PC-9 (cell line): ENCODE results near the gene BANF2. TPM values are rescaled to one million over a fixed set of nuclear protein-coding genes. Genes with fewer than 3 reads are reported as not detected.

Experiments
- BruUV-seq: library from RNA; stranded (reverse); fragments of 400-500 nt; replicated peaks from 2 replicates; lab custom pipeline; 2021; lab: Mats Ljungman, UMichigan
- CTCF ChIA-PET: fragments of 300-600 bp; sonication (Branson Sonifier 250); formaldehyde crosslinking; loops from one replicate; lab custom pipeline; 2022; ENCODE audit warnings: antibody characterized with exemption; lab: Charles Lee
- POLR2A ChIA-PET: fragments of 300-600 bp; sonication (Branson Sonifier 250); formaldehyde crosslinking; loops from one replicate; lab custom pipeline; 2022; ENCODE audit warnings: antibody characterized with exemption; ENCODE audit not compliant: unreplicated experiment; lab: Charles Lee
- DNase-seq, 2 experiments: peaks; one replicate each; pipeline versions ENCODE4 v3.0.0 to v3.0.0-alpha.2; 2015 to 2022; ENCODE audit warnings: mixed read lengths in 1 of 2
- H2AFZ ChIP-seq: fragments of 200-600 bp; sonication (generic); 2 replicates; pipeline ENCODE4 v1.8.1; 2017; ENCODE audit warnings: antibody characterized with exemption
- H3F3A ChIP-seq: fragments of 200-600 bp; sonication (generic); 2 replicates; pipeline ENCODE4 v1.8.1; 2017; ENCODE audit warnings: antibody characterized with exemption, mild to moderate bottlenecking, low read depth; ENCODE audit not compliant: insufficient read depth
- H3K27ac ChIP-seq: fragments of 200-600 bp; sonication (generic); 2 replicates; pipeline ENCODE4 v1.6.1; 2016; ENCODE audit warnings: mixed run types
- H3K27me3 ChIP-seq: fragments of 200-600 bp; sonication (generic); 2 replicates; pipeline ENCODE4 v1.6.1; 2016; ENCODE audit warnings: low read depth, mixed run types; ENCODE audit not compliant: insufficient read depth
- H3K36me3 ChIP-seq: fragments of 200-600 bp; sonication (generic); 2 replicates; pipeline ENCODE4 v1.6.1; 2016; ENCODE audit warnings: low read depth, mixed run types
- H3K4me1 ChIP-seq: fragments of 200-600 bp; sonication (generic); replicated peaks from 2 replicates; pipeline ENCODE4 v1.6.1; 2016; ENCODE audit warnings: mixed run types; ENCODE audit not compliant: insufficient read depth
- H3K4me2 ChIP-seq: fragments of 200-600 bp; sonication (generic); 2 replicates; pipeline ENCODE4 v1.6.1; 2017; ENCODE audit warnings: mixed run types
- H3K4me3 ChIP-seq: fragments of 200-600 bp; sonication (generic); 2 replicates; pipeline ENCODE4 v1.6.1; 2016; ENCODE audit warnings: mixed run types
- H3K79me2 ChIP-seq: fragments of 200-600 bp; sonication (generic); 2 replicates; pipeline ENCODE4 v1.6.1; 2017; ENCODE audit warnings: low read depth, mixed run types
- H3K9me2 ChIP-seq: fragments of 200-600 bp; sonication (generic); 2 replicates; pipeline ENCODE4 v1.8.1; 2017; ENCODE audit warnings: mild to moderate bottlenecking; ENCODE audit not compliant: insufficient read depth
- H3K9me3 ChIP-seq: fragments of 200-600 bp; sonication (generic); 2 replicates; pipeline ENCODE4 v1.8.1; 2016; ENCODE audit warnings: low read depth; ENCODE audit not compliant: insufficient read depth
- H4K20me1 ChIP-seq: fragments of 200-600 bp; sonication (generic); 2 replicates; pipeline ENCODE4 v1.8.1; 2017; ENCODE audit not compliant: insufficient read depth
- CTCF ChIP-seq: fragments of 200-600 bp; sonication (generic); conservative IDR thresholded peaks from 2 replicates; pipeline ENCODE4 v1.6.1; 2017; ENCODE audit warnings: mixed run types, antibody characterized with exemption, mild to moderate bottlenecking, moderate library complexity
- EZH2 ChIP-seq: fragments of 200-600 bp; sonication (generic); IDR thresholded peaks from 2 replicates; pipeline ENCODE4 v1.8.0; 2017; ENCODE audit warnings: antibody characterized with exemption, low read depth
- intact Hi-C: fragments of 100-400 bp; cut with micrococcal nuclease; formaldehyde crosslinking; loops from one replicate; pipeline ENCODE4 v1.10.0; 2022; ENCODE audit not compliant: unreplicated experiment
- total RNA-seq: library from RNA; stranded (reverse); gene quantifications from 2 replicates; pipeline ENCODE4 v1.2.3, GENCODE V29; 2021

The BANF2 gene
- total RNA-seq, 1 experiment from 2014 or later = not detected

DNA sequence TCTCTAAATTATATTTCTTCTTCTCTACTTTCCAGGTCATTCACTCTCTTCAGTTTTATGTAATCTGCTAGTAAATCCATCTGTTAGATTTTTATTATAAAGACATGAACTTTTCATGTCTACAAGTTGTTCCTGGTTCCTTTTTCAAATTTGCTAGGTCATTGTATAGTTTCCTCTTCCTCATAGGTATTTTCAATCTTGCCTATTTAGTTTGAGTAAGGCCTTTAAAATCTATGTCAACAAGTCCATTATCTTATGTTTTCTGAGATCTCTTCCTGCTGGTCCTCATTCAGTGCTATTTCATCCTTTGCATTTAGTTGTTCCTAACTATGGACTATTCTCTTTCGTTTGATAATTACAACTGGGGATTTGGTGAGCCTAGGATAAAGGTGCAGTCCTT lies 28.8 kb upstream of the BANF2 start:
- peaks cover 49% of the 10 kb centered on the region for H3K79me2 ChIP-seq
- no peaks in the 10 kb centered on the region for H3K9me2 ChIP-seq
- 0 out of 2 replicates have a peak, but pooled peaks cover 4% of the 10 kb centered on the region for H3F3A ChIP-seq
- peaks cover 32% of the 10 kb centered on the region for H4K20me1 ChIP-seq
- no peak overlapping the region for H3K4me2 ChIP-seq
- BruUV-seq = no TSS peak
- intact Hi-C loops = no loop called here
- TF ChIP-seq EZH2 (no peak), CTCF (no peak)
- H3K27ac ChIP-seq = no peak overlapping the region
- no peak for DNase-seq
- H3K36me3 ChIP-seq = peaks cover 5% of the 10 kb centered on the region; the same call in 1 of the 2 replicates
- H3K4me3 ChIP-seq = no peak overlapping the region
- no peaks in the 10 kb centered on the region for H3K9me3 ChIP-seq
- H3K4me1 ChIP-seq = no peaks in the 10 kb centered on the region
- ChIA-PET CTCF (no interaction called here), POLR2A (no interaction called here)
- H3K27me3 ChIP-seq = no peaks in the 10 kb centered on the region
- no peak overlapping the region for H2AFZ ChIP-seq

GRCh38 chr20:17671565-17671964 lies 28.2 kb upstream of the BANF2 start:
- CTCF ChIA-PET = no interaction called here
- Histone ChIP-seq H3K27ac (no peak overlapping the region), H4K20me1 (peaks cover 36% of the 10 kb centered on the region), H2AFZ (no peak overlapping the region), H3K4me3 (no peak overlapping the region), H3K36me3 (peaks cover 5% of the 10 kb centered on the region; the same call in 1 of the 2 replicates), H3K79me2 (peaks cover 49% of the 10 kb centered on the region), H3F3A (no peaks in the 10 kb centered on the region), H3K9me2 (no peaks in the 10 kb centered on the region), H3K9me3 (no peaks in the 10 kb centered on the region), H3K27me3 (no peaks in the 10 kb centered on the region), H3K4me1 (no peaks in the 10 kb centered on the region), H3K4me2 (no peak overlapping the region)
- BruUV-seq = no TSS peak
- intact Hi-C loops = no loop called here
- DNase-seq = no peak
- POLR2A ChIA-PET = no interaction called here
- TF ChIP-seq EZH2 (no peak), CTCF (no peak)

DNA sequence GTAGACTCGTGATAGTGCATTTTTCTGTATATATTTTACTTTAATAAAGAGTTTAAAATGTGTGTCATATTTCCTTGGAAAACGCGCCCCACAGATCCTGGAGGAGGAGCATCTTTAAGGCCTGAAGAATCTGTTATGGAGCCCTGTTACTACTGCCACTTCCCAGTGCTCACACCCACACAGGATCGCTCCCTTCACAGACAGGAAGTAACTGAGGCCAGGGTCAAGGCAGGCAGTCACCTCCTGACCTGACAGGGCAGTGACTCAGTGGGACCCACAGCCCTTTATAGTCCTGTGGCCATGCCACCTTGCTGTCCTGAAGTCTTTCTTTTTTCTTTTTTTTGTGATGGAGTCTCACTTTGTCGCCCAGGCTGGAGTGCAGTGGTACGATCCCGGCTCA lies 26.7 kb upstream of the BANF2 start:
- TF ChIP-seq CTCF = no peak
- no peak for TF ChIP-seq EZH2
- no TSS peak for BruUV-seq

More for the DNA sequence above, 26.7 kb upstream of the BANF2 start:
- Histone ChIP-seq H3K27me3 (no peaks in the 10 kb centered on the region), H3K79me2 (peaks cover 64% of the 10 kb centered on the region), H3K36me3 (peaks cover 5% of the 10 kb centered on the region; the same call in 1 of the 2 replicates), H3K9me3 (no peaks in the 10 kb centered on the region), H4K20me1 (peaks cover 39% of the 10 kb centered on the region), H3K4me2 (no peak overlapping the region), H3K27ac (no peak overlapping the region), H2AFZ (no peak overlapping the region), H3K4me1 (no peaks in the 10 kb centered on the region), H3K4me3 (no peak overlapping the region), H3K9me2 (no peaks in the 10 kb centered on the region), H3F3A (no peaks in the 10 kb centered on the region)
- ChIA-PET POLR2A (no interaction called here), CTCF (no interaction called here)
- intact Hi-C loops = no loop called here
- no peak for DNase-seq
